Psoas muscle (tissue), 8 donors: ENCODE data around the gene STARD13. TPM values are rescaled to one million over a fixed set of nuclear protein-coding genes. Genes with fewer than 3 reads are reported as not detected.

Experiments used
- ATAC-seq, 4 donors: fragments of 200-7000 bp; cut with Tn5 transposase; one replicate each; pipeline ENCODE4 v1.9.1; 2020; ENCODE audit warnings: moderate library complexity in 3 of 4, mild to moderate bottlenecking in 2 of 4
- DNase-seq, 2 donors: peaks; one replicate each; pipeline ENCODE4 v3.0.0-alpha.2; 2020
- H3K27ac ChIP-seq: fragments of 200-600 bp; one replicate; pipeline ENCODE4 v1.8.0; 2022
- H3K27me3 ChIP-seq, 3 donors: fragments of 200-600 bp in 1 of 3; one replicate each; pipeline versions ENCODE4 v1.6.1 to v1.8.0; 2013 to 2022; ENCODE audit warnings: low read length in 2 of 3, mild to moderate bottlenecking in 2 of 3, moderate library complexity in 1 of 3; ENCODE audit not compliant: insufficient read depth in 3 of 3
- H3K36me3 ChIP-seq, 2 donors: fragments of 200-600 bp in 1 of 2; one replicate each; pipeline versions ENCODE4 v1.6.1 to v1.8.0; 2013 to 2022; ENCODE audit warnings: low read depth in 1 of 2, mild to moderate bottlenecking in 1 of 2, moderate library complexity in 1 of 2; ENCODE audit not compliant: insufficient read depth in 1 of 2
- H3K4me1 ChIP-seq: fragments of 200-600 bp; one replicate; pipeline ENCODE4 v1.8.0; 2022
- H3K4me3 ChIP-seq: fragments of 200-600 bp; one replicate; pipeline ENCODE4 v1.8.0; 2022; ENCODE audit warnings: mild to moderate bottlenecking
- H3K9me3 ChIP-seq: fragments of 200-600 bp; one replicate; pipeline ENCODE4 v1.8.0; 2022
- CTCF ChIP-seq: fragments of 200-600 bp; IDR thresholded peaks from one replicate; pipeline ENCODE4 v1.8.0; 2022; ENCODE audit warnings: antibody characterized with exemption
- WGBS, 3 donors: extraction: QIAGEN DNeasy Blood & Tissue Kit; methylation state at CpG; one replicate each; pipeline versions ENCODE4 v1.1.6 to v1.1.7; 2013; 5-methylcytosine and 5-hydroxymethylcytosine counted together
- intact Hi-C, 2 donors: fragments of 100-400 bp; cut with DNase I; formaldehyde crosslinking; loops; one replicate each; pipeline versions ENCODE4 v1.11.0 to v1.14.2; 2022
- polyA plus RNA-seq, 3 donors: library from polyadenylated mRNA; stranded (reverse); fragments of 200-250 nt; gene quantifications; one replicate each; pipeline ENCODE4 v1.2.3, GENCODE V29; 2013
- total RNA-seq, 4 donors: library from RNA; stranded (reverse); fragmentation: NEBNext Ultra II Directional in 2 of 4; extraction: Animal tissue kit (Norgen Biotek cat#: 25700) in 2 of 4; gene quantifications; one replicate each; pipeline versions ENCODE4 v1.2.1 to v1.2.4, GENCODE V29; 2021 to 2023
- donor health status: healthy with polysubstance abuse.
- donor health status: DM: no; HTN: no; CAD: no; lungs with moderate emphysema.
- donor health status: Bipolar disorder and iron deficiency.
- donor health status: healthy.
- donor health status: DM: yes; HTN: yes; CAD: no.
- donor health status: DM: no; HTN: no; CAD: no.
- donor health status: DM: no; HTN: no; CAD: no.
- donor health status: DM: yes; HTN: yes; CAD: no.

The STARD13 gene
- total and polyA plus RNA-seq, 7 donors = 2.3 to 9.2 (median 5.6) TPM

- ATAC-seq (no peak), DNase-seq (no peak)
- H3K27me3 ChIP-seq = no peaks in the 10 kb centered on the region
- WGBS, 3 donors = 50 to 71% (median 66%) methylated on average over 1 of the region's 1 CpG
- no peak overlapping the region for H3K4me3 ChIP-seq
- no peak for TF ChIP-seq CTCF
- H3K36me3 ChIP-seq = no peaks in the 10 kb centered on the region
- H3K9me3 ChIP-seq = no peaks in the 10 kb centered on the region
- peaks cover 27% of the 10 kb centered on the region for H3K4me1 ChIP-seq
- intact Hi-C loops = no loop called here
- no peak overlapping the region for H3K27ac ChIP-seq
These were observed 83.9 kb downstream of the STARD13 start for GRCh38 chr13:33201659-33202058.

- no peaks in the 10 kb centered on the region for H3K9me3 ChIP-seq
- H3K4me1 ChIP-seq = peaks cover 20% of the 10 kb centered on the region
- H3K4me3 ChIP-seq = peak overlapping the region; percentile 4
- H3K27ac ChIP-seq = no peak overlapping the region
- no peaks in the 10 kb centered on the region for H3K36me3 ChIP-seq
- no peak for DNase-seq
- intact Hi-C loops = no loop called here
- no peaks in the 10 kb centered on the region for H3K27me3 ChIP-seq
- TF ChIP-seq CTCF = no peak
- 79 to 84% (median 82%) methylated on average over 2 of the region's 2 CpGs for WGBS, 3 donors
- no peak for ATAC-seq
These were observed 86.2 kb downstream of the STARD13 start for GRCh38 chr13:33199289-33199850.

- no peak overlapping the region for H3K4me3 ChIP-seq
- ATAC-seq (no peak), DNase-seq (no peak)
- intact Hi-C loops = no loop called here
- H3K4me1 ChIP-seq = peaks cover 11% of the 10 kb centered on the region
- 63 to 86% (median 82%) methylated on average over 13 of the region's 13 CpGs for WGBS, 3 donors
- no peak for TF ChIP-seq CTCF
- H3K9me3 ChIP-seq = no peaks in the 10 kb centered on the region
- no peaks in the 10 kb centered on the region for H3K36me3 ChIP-seq
- H3K27me3 ChIP-seq = no peaks in the 10 kb centered on the region
- no peak overlapping the region for H3K27ac ChIP-seq
These were observed 88.0 kb downstream of the STARD13 start for GRCh38 chr13:33197541-33197971.

GRCh38 chr13:33196767-33197166 is 88.8 kb downstream of the STARD13 start:
- intact Hi-C loops = no loop called here
- Histone ChIP-seq H3K27ac (no peak overlapping the region), H3K36me3 (no peaks in the 10 kb centered on the region), H3K4me3 (no peak overlapping the region), H3K9me3 (no peaks in the 10 kb centered on the region), H3K27me3 (no peaks in the 10 kb centered on the region), H3K4me1 (peaks cover 11% of the 10 kb centered on the region)
- ATAC-seq = no peak
- TF ChIP-seq CTCF = no peak
- WGBS, 3 donors = 87 to 97% (median 93%) methylated on average over 3 of the region's 3 CpGs
- DNase-seq = no peak
